SU-DHL-6 (cell line): ENCODE measurements around the gene TAT.

Source experiments
- CTCF ChIP-seq: fragments of 200-600 bp; sonication (generic); IDR thresholded peaks from one replicate; pipeline ENCODE4 v1.5.1; 2017; ENCODE audit warnings: antibody characterized with exemption, mild to moderate bottlenecking, low read length, moderate library complexity; ENCODE audit not compliant: insufficient read depth, poor library complexity, severe bottlenecking
- EZH2phosphoT487 ChIP-seq: fragments of 200-600 bp; sonication (generic), shearing (Covaris generic); conservative IDR thresholded peaks from 2 replicates; pipeline ENCODE4 v1.6.1; 2018; ENCODE audit warnings: mild to moderate bottlenecking, antibody characterized with exemption, low read length, moderate library complexity, mixed read lengths

- TF ChIP-seq CTCF (no peak), EZH2phosphoT487 (no peak)
Measured at GRCh38 chr16:71569621-71570020, 7.3 kb downstream of the TAT start.
